Heart left ventricle (tissue), 13 donors: ENCODE results near the gene TRAIP.

Source experiments
- CTCF ChIP-seq, 12 donors: fragments of 200-600 bp; sonication (generic) in 4 of 12; IDR thresholded peaks; one replicate each; pipeline versions ENCODE4 v1.5.0 to v1.8.0; 2018 to 2022; ENCODE audit warnings: antibody characterized with exemption in 12 of 12, mild to moderate bottlenecking in 5 of 12
- POLR2A ChIP-seq, 2 donors: fragments of 450-650 bp; IDR thresholded peaks; one replicate each; pipeline ENCODE4 v1.6.1; 2017; ENCODE audit warnings: antibody characterized with exemption in 2 of 2, mild to moderate bottlenecking in 2 of 2, moderate library complexity in 2 of 2
- donor health status: ischemic (EF 13 %, LVEDD 7.1; RV severe dilation, severe dysfunction).
- donor health status: DM: no; HTN: yes; CAD: no.
- donor health status: DM: no; HTN: no; CAD: no.
- donor health status: ischemic (EF 25% LVEDD 6.9; RV normal size, moderate dysfunction).
- donor health status: ischemic (EF 25% LVEDD 5.7; RV mildly dilated, moderate dysfunction).
- donor health status: ischemic (EF 35%, LVEDD 5.7; RV mildly dilated, moderate dysfunction).
- donor health status: nonischemic (EF 11% LVEDD 7.7; RV severe dilation, severe dysfunction).
- donor health status: DM: yes; HTN: yes; CAD: no.
- donor health status: PGD.
- donor health status: ischemic (EF 29% LVEDD 5.4; RV normal size, mild dysfunction).
- donor health status: nonischemic (EF 23%, LVEDD 6.1; RV moderate dilation, normal function).

- TF ChIP-seq CTCF (IDR thresholded peaks at IDR 0.05) (no peak), POLR2A (IDR thresholded peaks at IDR 0.05) (no peak)
Observed at GRCh38 chr3:49779358-49780079, 76.8 kb downstream of the TRAIP start.
